Measurements from ENCODE around the gene BCL2. TPM values are rescaled to one million over a fixed set of nuclear protein-coding genes. Genes with fewer than 3 reads are reported as not detected.

BCL2 gene
- total RNA-seq, 1 experiment from 2014 or later, result 1.3 TPM

- Histone ChIP-seq H3K4me1 (ENCODE audit: insufficient read depth, low read length) (no peaks in the 10 kb centered on the region), H3K79me1 (ENCODE audit: insufficient read depth, low read depth, low read length, poor library complexity, severe bottlenecking) (no peaks in the 10 kb centered on the region), H3K27me3 (ENCODE audit: insufficient read depth, low read length) (no peaks in the 10 kb centered on the region), H3K14ac (ENCODE audit: insufficient read depth, low read length) (no peak overlapping the region), H3K27ac (ENCODE audit: insufficient read length, low read depth, low read length) (no peak overlapping the region), H4K20me1 (ENCODE audit: control insufficient read depth, insufficient read depth, insufficient read length) (no peaks in the 10 kb centered on the region), H3K9ac (ENCODE audit: extremely low read depth, insufficient read length, low read length) (no peak overlapping the region), H2BK5ac (ENCODE audit: insufficient read length, low read length) (no peak overlapping the region), H2BK20ac (ENCODE audit: low read depth, low read length, poor library complexity, severe bottlenecking) (no peak overlapping the region), H2AK5ac (ENCODE audit: insufficient read length, low read length) (no peak overlapping the region), H4K8ac (replicated peaks; ENCODE audit: insufficient read length, low read depth, low read length) (no peak overlapping the region), H3K56ac (ENCODE audit: insufficient read length, low read depth, low read length) (no peak overlapping the region), H4K5ac (ENCODE audit: insufficient read length, low read depth, low read length) (no peak overlapping the region), H2BK120ac (ENCODE audit: low read depth, low read length, poor library complexity, severe bottlenecking) (no peak overlapping the region), H4K91ac (ENCODE audit: insufficient read length, low read depth, low read length) (no peak overlapping the region), H3T11ph (ENCODE audit: low read length) (no peak overlapping the region), H2AFZ (ENCODE audit: low read length) (no peak overlapping the region), H2BK15ac (ENCODE audit: low read depth, low read length) (no peak overlapping the region), H3K23ac (ENCODE audit: insufficient read length, low read depth, low read length) (no peak overlapping the region), H3K4me2 (ENCODE audit: insufficient read depth, insufficient read length, low read length) (no peak overlapping the region), H3K4ac (ENCODE audit: low read depth, low read length) (no peak overlapping the region), H3K9me3 (ENCODE audit: control insufficient read depth, low read depth, low read length) (no peaks in the 10 kb centered on the region), H2BK12ac (ENCODE audit: insufficient read length, low read depth, low read length) (no peak overlapping the region), H3K79me2 (ENCODE audit: insufficient read depth, low read length) (no peaks in the 10 kb centered on the region), H3K23me2 (ENCODE audit: insufficient read length, low read depth, low read length, poor library complexity, severe bottlenecking) (no peaks in the 10 kb centered on the region), H3K18ac (ENCODE audit: insufficient read length, low read depth, low read length) (no peak overlapping the region)
- WGBS (ENCODE audit: extremely low coverage, insufficient read length, low lambda C conversion rate), result no CpG with 5 or more reads among the region's 7 CpGs
- no peaks in the 10 kb centered on the region for H3K27me3 Mint-ChIP-seq (ENCODE audit: low read depth)
- no peaks in the 10 kb centered on the region for H3K36me3 Mint-ChIP-seq (ENCODE audit: insufficient read depth in 1 of 3, low read depth in 3 of 3)
- TF ChIP-seq CTCF (conservative IDR thresholded peaks at IDR 0.05), result no peak
- DNase-seq, result no peak
- no peaks in the 10 kb centered on the region for H3K9me3 Mint-ChIP-seq
- H3K27ac Mint-ChIP-seq, result no peak overlapping the region
- no peaks in the 10 kb centered on the region for H3K4me1 Mint-ChIP-seq
- no peak overlapping the region for H3K4me3 Mint-ChIP-seq
These were observed 59.2 kb downstream of the BCL2 start for GRCh38 chr18:63260380-63260754.

Measured in H9 (cell line).